Left ventricle myocardium superior (tissue), 1 donor: Measurements from ENCODE around the gene AKR1C1. TPM values are rescaled to one million over a fixed set of nuclear protein-coding genes. Genes with fewer than 3 reads are reported as not detected.
A peak's percentile ranks its signal among the peaks of the same experiment; 100 is the strongest.
"Not testable (repeated sequence)": the region's sequence is repeated elsewhere in the genome, so short reads cannot be mapped to it uniquely, and the experiment has no call there.

ENCODE experiments used
- ATAC-seq: fragments of 200-7000 bp; cut with Tn5 transposase; one replicate; pipeline ENCODE4 v1.9.1; 2020; ENCODE audit warnings: mild to moderate bottlenecking, moderate library complexity
- DNase-seq: peaks from one replicate; pipeline ENCODE4 v3.0.0-alpha.2; 2020
- intact Hi-C: fragments of 100-400 bp; cut with micrococcal nuclease; formaldehyde crosslinking; loops from one replicate; pipeline ENCODE4 v1.11.0; 2022
- total RNA-seq: library from RNA; stranded (reverse); fragmentation: NEBNext Ultra II Directional; extraction: Animal tissue kit (Norgen Biotek cat#: 25700); gene quantifications from one replicate; pipeline ENCODE4 v1.2.1, GENCODE V29; 2021
- donor health status: DM: no; HTN: yes; CAD: no; lungs with severe emphysema.

AKR1C1 gene
- total RNA-seq, 1 donor from 2014 or later = 20.2 TPM

GRCh38 chr10:4977025-4977424, 13.8 kb downstream of the AKR1C1 start:
- intact Hi-C loops = no loop called here
- DNase-seq = no peak
- no peak for ATAC-seq

- DNase-seq (no peak), ATAC-seq (no peak)
- intact Hi-C loops = no loop called here
These were observed 15.7 kb downstream of the AKR1C1 start for GRCh38 chr10:4978870-4979269.

GRCh38 chr10:4980793-4981192, 17.6 kb downstream of the AKR1C1 start:
- intact Hi-C loops = loop anchor here (10.0 kb wide), 1 partner anchor 126 kb away; no protein-coding TSS in a partner anchor
- no peak for ATAC-seq
- DNase-seq = no peak

GRCh38 chr10:4981722-4982471, 18.7 kb downstream of the AKR1C1 start:
- DNase-seq = no peak
- ATAC-seq = peak; percentile 65
- intact Hi-C loops = loop anchor here (10.0 kb wide), 1 partner anchor 127 kb away; no protein-coding TSS in a partner anchor

- DNase-seq (no peak), ATAC-seq (peak; percentile 35)
- intact Hi-C loops = loop anchor here (10.0 kb wide), 1 partner anchor 128 kb away; no protein-coding TSS in a partner anchor
These were observed 19.6 kb downstream of the AKR1C1 start for GRCh38 chr10:4982764-4983226.

GRCh38 chr10:4983615-4984216, 20.5 kb downstream of the AKR1C1 start:
- intact Hi-C loops = loop anchor here (10.0 kb wide), 1 partner anchor 129 kb away; no protein-coding TSS in a partner anchor
- DNase-seq = no peak
- ATAC-seq = no peak

- intact Hi-C loops = loop anchor here (10.0 kb wide), 1 partner anchor 129 kb away; no protein-coding TSS in a partner anchor
- ATAC-seq = no peak
- DNase-seq = no peak
These were observed 21.0 kb downstream of the AKR1C1 start for GRCh38 chr10:4984223-4984622.

GRCh38 chr10:4984971-4985594, 21.9 kb downstream of the AKR1C1 start:
- intact Hi-C loops = loop anchor here (10.0 kb wide), 1 partner anchor 130 kb away; no protein-coding TSS in a partner anchor
- DNase-seq (peak; percentile 25), ATAC-seq (peak; percentile 64)

GRCh38 chr10:4988000-4988641, 24.9 kb downstream of the AKR1C1 start:
- intact Hi-C loops = loop anchor here (10.0 kb wide), 1 partner anchor 133 kb away; no protein-coding TSS in a partner anchor
- not testable (repeated sequence) for ATAC-seq, DNase-seq

GRCh38 chr10:4990217-4990616, 27.0 kb downstream of the AKR1C1 start:
- intact Hi-C loops = no loop called here
- ATAC-seq (no peak), DNase-seq (no peak)

- intact Hi-C loops, ATAC-seq: not testable (repeated sequence)
These were observed 28.2 kb downstream of the AKR1C1 start for GRCh38 chr10:4991463-4991862.

GRCh38 chr10:4992564-4992963, 29.3 kb downstream of the AKR1C1 start:
- intact Hi-C loops, ATAC-seq, DNase-seq: not testable (repeated sequence)

More at GRCh38 chr10:4991463-4991862, 28.2 kb downstream of the AKR1C1 start:
- not testable (repeated sequence) for DNase-seq

- intact Hi-C loops, ATAC-seq, DNase-seq: not testable (repeated sequence)
These were observed 31.0 kb downstream of the AKR1C1 start for GRCh38 chr10:4994260-4994659.

- ATAC-seq = no peak
- no peak for DNase-seq
- intact Hi-C loops = no loop called here
These were observed 35.5 kb downstream of the AKR1C1 start for GRCh38 chr10:4998671-4999070.

GRCh38 chr10:5002013-5002727, 39.0 kb downstream of the AKR1C1 start:
- no peak for ATAC-seq
- no peak for DNase-seq
- intact Hi-C loops = no loop called here

- DNase-seq, intact Hi-C loops: not testable (repeated sequence)
- ATAC-seq = peak; percentile 99
These were observed 40.2 kb downstream of the AKR1C1 start, which contains the start of gene AKR1C2 for GRCh38 chr10:5003127-5004029. Gene AKR1C2, minus strand, starts transcription at chr10:5003857. Its CDS starts 22 bp downstream, at chr10:5003835.

GRCh38 chr10:5004030-5004385, 40.8 kb downstream of the AKR1C1 start:
- ATAC-seq, intact Hi-C loops, DNase-seq: not testable (repeated sequence)
